Measurements from ENCODE around the gene BCAS3. TPM values are rescaled to one million over a fixed set of nuclear protein-coding genes. Genes with fewer than 3 reads are reported as not detected.

BCAS3 gene
- total RNA-seq, 1 experiment from 2014 or later, result 26.3 TPM

- no peaks in the 10 kb centered on the region for H3K9me2 ChIP-seq (ENCODE audit: insufficient read depth)
- DNase-seq (ENCODE audit: low read depth, low spot score) (no peak), ATAC-seq (no peak)
- TF ChIP-seq TCF7L2 (IDR thresholded peaks at IDR 0.05; ENCODE audit: borderline replicate concordance, extremely low read depth, insufficient read depth, insufficient read length), result no peak
- TF ChIP-seq SIN3A (IDR thresholded peaks at IDR 0.05; ENCODE audit: low read depth), result no peak
- no peak for TF ChIP-seq POLR2A (IDR thresholded peaks at IDR 0.05; ENCODE audit: borderline replicate concordance, extremely low read depth, insufficient read depth, insufficient read length)
- no peak for TF ChIP-seq CEBPB (IDR thresholded peaks at IDR 0.05; ENCODE audit: low read depth)
- no peak for TF ChIP-seq RAD21 (IDR thresholded peaks at IDR 0.05; ENCODE audit: low read depth)
- TF ChIP-seq ATF3 (IDR thresholded peaks at IDR 0.05), result no peak
- no peak for TF ChIP-seq EGR1 (IDR thresholded peaks at IDR 0.05; ENCODE audit: low read depth)
- TF ChIP-seq YY1 (IDR thresholded peaks at IDR 0.05; ENCODE audit: extremely low read depth, insufficient replicate concordance, low read depth, low read length), result no peak
- TF ChIP-seq SP1 (IDR thresholded peaks at IDR 0.05; ENCODE audit: low read depth), result no peak
- no peak for TF ChIP-seq CBX3 (IDR thresholded peaks at IDR 0.05; ENCODE audit: low read depth)
- no peak for TF ChIP-seq ELF1 (IDR thresholded peaks at IDR 0.05; ENCODE audit: borderline replicate concordance, low read depth)
- TF ChIP-seq EZH2phosphoT487 (IDR thresholded peaks at IDR 0.05; ENCODE audit: borderline replicate concordance), result no peak
- TF ChIP-seq SRF (IDR thresholded peaks at IDR 0.05; ENCODE audit: low read depth), result no peak
- no peak for TF ChIP-seq MAX (IDR thresholded peaks at IDR 0.05)
- TF ChIP-seq REST (IDR thresholded peaks at IDR 0.05; ENCODE audit: low read depth), result no peak
- no peak for TF ChIP-seq CTCF (IDR thresholded peaks at IDR 0.05 in 2 of 3, conservative IDR thresholded peaks at IDR 0.05 in 1 of 3; ENCODE audit: borderline replicate concordance in 1 of 3, insufficient read depth in 1 of 3, low read depth in 2 of 3, low read length in 2 of 3)
- no peak for TF ChIP-seq POLR2AphosphoS5 (IDR thresholded peaks at IDR 0.05; ENCODE audit: low read depth, low read length)
- no peak for TF ChIP-seq EZH2 (IDR thresholded peaks at IDR 0.05)
- no peaks in the 10 kb centered on the region for H3K36me3 ChIP-seq (ENCODE audit: control insufficient read depth in 1 of 2, insufficient read depth in 2 of 2, low read length in 2 of 2)
- H3K4me3 ChIP-seq (replicated peaks in 1 of 2; ENCODE audit: low read depth in 1 of 2, low read length in 2 of 2), result no peak overlapping the region
- no peaks in the 10 kb centered on the region for H4K20me1 ChIP-seq (ENCODE audit: insufficient read depth)
- H3K27ac ChIP-seq (ENCODE audit: low read depth, low read length), result no peak overlapping the region
- POLR2A ChIA-PET, result no interaction called here
- H3K9me3 ChIP-seq (ENCODE audit: control insufficient read depth in 1 of 2, insufficient read depth in 1 of 2, low read depth in 1 of 2, low read length in 2 of 2), result no peaks in the 10 kb centered on the region
- H3K4me2 ChIP-seq (ENCODE audit: low read length), result no peak overlapping the region
- no peak overlapping the region for H3K9ac ChIP-seq (ENCODE audit: low read length)
- CTCF ChIA-PET, result interaction anchor here (1.1 kb wide), 1 partner anchor 20 kb away, joined by 3 read pairs; no protein-coding TSS in a partner anchor
- no peak overlapping the region for H2AFZ ChIP-seq (ENCODE audit: low read depth, low read length, poor library complexity, severe bottlenecking)
- RAD21 ChIA-PET (ENCODE audit: low non-redundant PET in 1 of 2, low total read pairs in 2 of 2, uncharacterized antibody in 2 of 2, unreplicated experiment in 2 of 2), result no interaction called here
- no peaks in the 10 kb centered on the region for H3K27me3 ChIP-seq (ENCODE audit: insufficient read depth, low read length)
- intact Hi-C loops (cut with micrococcal nuclease), result no loop called here
- BruUV-seq (replicated peaks), result no TSS peak
- no peaks in the 10 kb centered on the region for H3K79me2 ChIP-seq (ENCODE audit: insufficient read depth, low read length)
- H3K4me1 ChIP-seq (ENCODE audit: control insufficient read depth in 1 of 2, insufficient read depth in 2 of 2, low read length in 2 of 2), result peaks cover 11 to 17% of the 10 kb centered on the region in 2 experiments
These were observed 63.4 kb downstream of the BCAS3 start for GRCh38 chr17:60741031-60741430.

Measured in HCT116 (cell line).